HG02870 (cell line): Measurements from ENCODE around the gene ZBTB21.

Experiments
- ATAC-seq: cut with Tn5 transposase; IDR thresholded peaks from one replicate; pipeline ENCODE4 v1.9.1; 2021; ENCODE audit warnings: mild to moderate bottlenecking, moderate library complexity; ENCODE audit not compliant: unreplicated experiment

The ZBTB21 gene

DNA sequence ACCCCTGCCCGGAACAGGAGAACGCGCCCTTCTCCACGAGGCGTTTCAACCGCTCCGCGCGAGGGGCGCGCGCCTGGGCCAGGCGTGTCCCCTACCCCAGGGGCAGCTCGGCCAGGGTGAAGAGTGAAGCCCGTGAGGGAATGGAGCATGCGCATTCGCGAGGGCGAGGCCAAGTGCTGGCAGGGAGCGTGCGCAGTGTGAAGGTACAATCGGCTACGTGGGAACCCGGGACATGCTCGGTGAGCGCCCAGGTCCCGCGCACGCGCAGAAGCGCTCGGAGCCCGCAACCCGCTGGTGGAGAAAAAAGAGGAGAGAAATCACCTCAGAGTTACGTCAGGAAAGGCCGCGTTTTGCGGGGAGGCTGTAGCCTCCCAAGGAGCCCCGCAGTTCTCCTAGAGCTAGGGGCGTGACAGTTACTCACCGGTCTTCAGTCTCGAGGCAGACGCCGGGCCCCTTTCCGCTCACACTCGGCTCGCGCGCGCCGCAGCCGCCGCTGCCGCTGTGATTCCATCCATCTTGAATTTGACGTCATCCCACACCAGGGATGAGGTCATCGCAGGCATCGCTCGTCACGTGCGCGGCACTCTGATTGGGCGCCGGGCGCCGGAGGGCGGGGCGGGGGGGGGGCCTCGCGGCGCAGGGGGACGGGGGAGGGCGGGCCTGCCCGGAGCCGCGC, at the start of gene ZBTB21:
Gene ZBTB21 (minus strand): TSS at position 530 of the 676 bp plus-strand sequence. CDS start 16,265 bp downstream, outside the sequence.
- peak; percentile 73 for ATAC-seq

DNA sequence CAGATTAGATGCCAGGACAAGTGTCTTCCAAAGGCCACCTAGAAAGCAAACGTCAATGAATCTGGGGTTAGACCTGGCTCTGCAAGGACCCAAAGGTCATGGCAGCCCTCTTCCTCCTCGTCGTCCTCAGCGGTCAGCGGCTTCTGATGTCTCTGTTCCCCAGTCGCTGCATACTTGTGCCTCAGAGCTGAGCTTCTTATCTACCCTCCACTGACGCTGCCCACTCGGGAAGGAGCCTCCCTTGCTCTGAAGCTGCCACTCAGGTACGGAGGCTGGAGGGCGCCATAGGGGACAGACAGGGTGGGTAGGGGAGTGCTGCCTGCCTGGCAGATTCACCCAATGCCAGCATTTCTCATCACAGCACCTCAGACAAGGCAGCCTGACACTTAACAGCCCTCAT, 49.6 kb upstream of the ZBTB21 start:
- no peak for ATAC-seq

DNA sequence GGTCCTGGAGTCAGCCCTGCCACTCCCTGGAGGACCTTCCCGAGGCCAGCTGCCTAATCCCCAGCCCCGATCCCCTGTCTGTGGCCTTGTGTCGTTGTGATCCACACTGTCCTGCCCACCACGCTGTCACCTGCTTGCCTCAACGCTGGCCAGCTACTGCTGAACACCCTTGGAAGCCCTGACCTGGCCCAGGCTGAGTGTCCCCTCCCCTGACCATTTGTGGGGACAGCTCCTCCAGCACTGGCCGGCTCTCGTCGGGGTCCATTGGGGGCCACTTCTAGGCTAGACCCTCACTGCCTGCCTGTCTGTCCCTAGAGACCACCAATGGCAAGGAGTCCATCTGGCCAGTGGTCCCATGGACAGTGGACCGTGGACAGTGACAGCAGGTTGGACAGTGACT, 49.0 kb upstream of the ZBTB21 start:
- ATAC-seq = no peak

DNA sequence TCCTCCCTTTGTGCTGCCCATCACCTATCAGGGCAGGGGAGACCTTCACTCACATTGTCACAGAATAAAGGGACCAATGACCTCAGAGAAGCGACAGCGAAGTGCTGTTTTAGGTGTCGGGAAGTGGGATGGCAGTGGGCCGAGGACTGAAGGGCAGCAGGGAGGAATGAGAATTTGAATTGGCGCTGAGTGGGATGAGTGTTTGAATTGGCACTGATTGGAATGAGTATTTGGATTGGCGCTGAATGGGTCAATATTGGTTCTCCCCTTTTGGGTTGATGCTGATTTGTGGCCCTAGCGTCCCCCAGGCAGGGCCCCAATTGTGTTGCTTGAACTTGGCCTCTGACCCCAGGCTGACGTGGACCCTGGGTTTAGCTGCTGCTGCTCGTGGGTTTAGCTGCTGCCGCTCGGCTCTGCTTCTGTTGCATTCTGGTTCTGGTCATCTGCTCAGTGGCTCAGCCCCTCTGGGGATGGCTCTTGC, 48.5 kb upstream of the ZBTB21 start:
- no peak for ATAC-seq

DNA sequence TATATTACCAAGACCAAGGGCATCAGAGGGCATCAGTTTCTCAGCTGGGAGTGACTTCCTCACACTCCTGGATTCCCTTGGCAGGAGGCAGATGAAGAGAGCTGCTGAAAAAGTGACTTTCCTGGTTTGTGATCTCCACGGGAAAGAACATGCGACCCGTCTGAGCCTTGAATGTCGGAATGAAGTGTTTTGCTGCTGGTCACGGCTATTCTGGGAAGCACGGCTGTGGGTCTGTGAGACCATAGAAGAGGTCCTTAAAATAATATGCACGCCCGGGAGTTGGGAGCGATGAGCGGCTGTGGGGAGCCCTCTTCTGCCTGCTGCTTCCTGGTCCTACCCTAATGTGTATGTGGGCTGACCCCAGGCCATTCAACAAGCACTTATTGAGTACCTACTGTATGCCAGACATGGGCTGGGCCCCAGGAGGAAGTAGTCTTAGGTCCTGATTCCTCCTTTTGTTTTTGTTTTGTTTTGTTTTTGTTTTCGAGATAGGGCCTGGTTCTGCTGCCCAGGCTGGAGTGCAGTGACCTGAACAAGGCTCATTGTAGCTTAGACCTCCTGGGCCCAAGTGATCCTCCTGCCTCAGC, 47.8 kb upstream of the ZBTB21 start:
- no peak for ATAC-seq

DNA sequence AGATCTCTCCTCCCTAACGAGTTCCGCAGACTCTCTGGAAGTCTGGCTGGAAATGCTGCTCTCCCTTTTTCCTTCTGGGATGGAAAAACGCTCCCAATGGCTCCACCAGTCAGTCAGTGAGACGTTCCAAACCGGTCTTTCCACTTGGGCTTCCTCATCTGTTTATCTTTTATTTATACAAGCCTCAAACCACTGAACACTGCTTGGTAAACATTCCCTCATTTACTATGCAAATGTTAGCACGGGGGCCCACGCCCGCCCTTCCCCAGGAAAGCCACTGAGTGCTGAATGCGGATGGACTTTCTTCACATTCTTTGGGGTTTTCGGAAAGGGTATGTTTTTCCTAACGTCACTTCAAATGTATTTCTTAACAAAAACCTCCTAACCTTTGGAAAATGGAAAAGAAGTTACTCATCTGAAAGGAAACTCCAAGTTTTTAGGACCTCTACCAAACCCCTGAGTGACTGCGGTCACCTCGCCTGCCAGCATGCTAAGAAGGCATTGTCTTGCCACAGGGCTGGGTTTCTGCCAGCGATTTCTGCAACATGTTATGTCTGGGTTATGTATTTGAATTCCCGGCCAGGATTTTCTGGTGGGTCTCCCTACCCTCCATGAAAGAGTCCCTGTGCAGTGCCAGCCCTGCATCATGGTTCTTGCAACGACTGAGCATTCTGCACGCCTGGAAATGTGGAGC, 47.0 kb upstream of the ZBTB21 start:
- no peak for ATAC-seq

DNA sequence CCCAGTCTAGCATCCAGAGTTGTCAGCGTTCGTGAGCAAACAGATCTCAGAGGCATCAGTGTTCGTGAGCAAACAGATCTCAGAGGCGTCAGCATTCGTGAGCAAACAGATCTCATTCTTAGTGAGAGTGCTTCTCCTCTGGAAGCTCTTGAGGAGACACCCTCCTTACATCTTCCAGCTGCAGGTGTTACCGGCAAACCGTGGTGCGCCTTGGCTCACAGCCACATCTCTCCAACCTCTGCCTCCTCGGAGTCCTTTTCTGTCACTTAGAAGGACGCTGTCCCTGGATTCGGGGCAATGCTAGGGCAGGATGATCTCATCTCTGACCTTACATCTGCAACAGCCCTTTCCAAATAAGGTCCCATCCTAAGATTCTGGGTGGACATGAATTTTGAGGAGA, 46.3 kb upstream of the ZBTB21 start:
- no peak for ATAC-seq

DNA sequence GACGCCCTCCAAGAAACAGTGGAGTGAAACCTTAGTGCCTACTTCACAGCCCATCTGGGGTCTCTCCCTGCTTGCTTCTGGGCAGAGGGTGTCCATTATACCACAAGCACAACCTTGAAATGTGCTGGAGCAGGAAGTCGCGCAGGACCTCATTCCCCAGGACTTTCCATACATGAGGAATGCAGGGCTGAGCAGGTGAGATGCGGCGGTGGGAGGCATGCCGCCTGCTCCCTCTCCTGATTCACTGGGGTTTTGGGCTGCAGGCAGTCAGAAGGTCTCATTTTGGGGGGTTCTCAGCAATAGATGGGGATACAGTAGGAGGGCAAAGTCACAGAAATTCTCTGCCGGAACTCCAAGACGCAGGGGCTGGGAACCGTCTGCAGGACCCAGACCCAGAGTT, 45.3 kb upstream of the ZBTB21 start:
- no peak for ATAC-seq

DNA sequence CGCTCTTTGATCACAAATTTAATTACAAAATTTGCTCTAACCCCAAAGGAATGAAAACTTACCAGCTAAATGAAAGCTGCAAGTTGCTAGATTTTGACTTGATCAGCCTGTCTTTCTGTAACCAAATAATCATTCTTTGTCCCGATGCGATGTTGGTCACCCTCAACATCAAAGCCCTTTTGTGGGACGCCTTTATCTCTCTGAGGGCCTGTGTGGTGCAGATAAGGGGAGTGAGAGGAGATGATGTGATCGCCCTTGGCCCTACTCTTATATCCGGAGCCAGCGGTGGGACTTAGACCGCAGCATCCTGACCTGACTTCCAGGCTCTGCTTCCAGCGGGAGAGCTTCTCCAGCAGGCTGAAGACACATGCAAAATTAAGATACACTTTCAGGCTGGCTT, 41.6 kb upstream of the ZBTB21 start:
- ATAC-seq = no peak

DNA sequence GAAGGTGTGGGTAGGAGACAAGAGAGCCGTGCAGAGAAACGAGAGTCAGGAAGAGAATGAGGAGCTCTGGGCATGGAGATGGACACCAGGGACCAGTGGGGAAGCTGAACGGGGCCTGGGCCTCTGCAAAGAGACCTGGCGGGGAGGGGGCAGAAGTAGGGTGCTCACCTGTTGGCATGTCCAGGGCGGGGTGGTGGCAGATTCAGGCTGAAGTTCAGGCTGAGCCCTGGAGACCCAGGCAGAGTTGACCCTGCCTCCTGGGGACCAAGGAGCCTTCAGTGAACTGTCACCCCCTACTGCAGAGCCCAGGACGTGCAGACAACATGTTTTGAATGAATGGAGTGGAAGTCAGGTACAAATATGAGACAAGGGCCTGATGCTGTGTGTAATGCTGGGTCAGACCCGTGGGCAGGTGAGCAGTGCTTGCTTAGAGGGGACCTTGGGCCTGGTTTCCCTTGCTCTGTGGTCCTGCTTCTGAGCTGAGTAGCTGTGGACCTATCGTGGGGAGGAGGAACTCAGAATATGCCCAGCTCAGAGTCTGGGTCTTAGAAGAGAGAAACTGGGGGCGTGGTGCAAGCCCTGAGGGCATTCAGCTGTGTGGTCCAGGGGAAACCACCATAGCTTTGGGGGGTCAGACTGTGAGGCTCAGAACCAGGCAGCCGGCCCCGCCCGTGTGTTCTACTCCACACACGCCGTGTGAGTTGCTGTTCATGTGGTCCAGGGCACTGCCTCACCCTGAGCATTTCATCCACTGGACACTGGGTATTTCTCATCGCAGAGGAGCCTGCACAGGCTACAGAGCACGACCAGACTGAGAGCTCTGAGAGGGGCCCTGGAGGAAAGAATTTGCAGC, 39.6 kb upstream of the ZBTB21 start:
- no peak for ATAC-seq

DNA sequence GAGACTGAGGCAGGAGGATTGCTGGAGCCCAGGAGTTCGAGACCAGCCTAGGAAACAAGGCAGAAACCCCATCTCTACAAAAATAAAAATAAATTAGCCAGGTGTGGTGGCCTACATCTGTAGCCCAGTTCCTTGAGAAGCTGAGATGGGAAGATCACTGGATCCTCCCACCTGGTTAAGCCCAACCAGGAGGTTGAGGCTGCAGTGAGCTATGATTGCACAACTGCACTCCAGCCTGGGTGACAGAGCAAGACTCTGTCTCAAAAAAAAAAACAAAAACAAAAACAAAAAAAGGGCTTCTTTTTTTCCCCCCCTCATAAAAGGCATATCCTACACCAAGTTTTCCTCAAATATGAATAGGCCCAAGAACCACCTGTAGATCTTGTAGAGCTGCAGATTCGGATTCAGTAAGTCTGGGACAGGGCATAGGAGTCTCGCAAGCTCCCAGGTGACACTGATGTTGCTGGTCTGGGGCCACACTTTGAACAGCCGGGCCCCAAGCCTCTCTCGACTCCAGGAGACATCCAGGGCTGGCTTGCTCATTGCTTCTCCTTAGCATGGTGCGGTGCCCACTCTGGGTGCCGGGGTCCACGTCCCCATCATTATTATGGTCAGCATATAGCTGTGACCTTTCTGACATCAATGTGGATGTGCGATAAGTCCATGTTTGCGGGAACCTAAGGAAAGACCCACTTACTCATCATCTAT, 38.9 kb upstream of the ZBTB21 start:
- ATAC-seq = no peak

DNA sequence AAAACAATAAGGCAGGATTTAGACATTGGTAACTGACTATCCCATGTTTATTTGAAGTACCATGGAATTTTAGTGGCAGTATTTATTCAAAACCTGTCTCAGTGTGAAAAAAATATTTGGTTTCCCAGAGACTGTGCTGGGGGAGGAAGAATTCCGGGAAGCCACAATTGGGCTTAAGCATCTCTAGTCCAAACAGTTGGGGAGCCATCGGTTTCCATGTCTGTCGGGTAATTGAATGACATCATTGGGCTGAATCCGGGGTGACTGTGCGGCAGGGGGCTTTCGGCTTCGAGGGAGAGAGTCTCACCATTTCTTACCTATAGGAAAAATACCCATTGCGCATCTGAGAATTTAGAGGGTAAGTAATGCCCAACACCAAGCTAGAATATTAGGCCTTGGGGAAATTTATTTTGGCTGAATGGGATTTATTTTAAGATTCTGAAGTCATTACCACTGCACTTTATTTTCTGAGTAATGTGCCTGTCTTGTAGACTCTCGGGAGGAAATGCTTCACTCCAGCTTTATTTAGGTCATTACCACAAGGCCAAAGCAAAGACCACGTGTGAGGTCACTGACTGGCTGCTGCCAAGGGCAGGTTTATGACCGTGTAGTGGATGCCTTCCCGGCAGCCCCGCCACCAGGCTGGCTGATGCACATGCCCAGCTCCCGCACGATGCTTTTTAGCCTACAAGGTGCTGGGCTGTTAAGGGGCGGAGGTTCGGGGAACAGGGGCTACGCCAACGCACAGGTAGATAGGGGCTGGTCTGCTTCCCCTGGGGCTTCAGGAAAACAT, 37.9 kb upstream of the ZBTB21 start:
- ATAC-seq = no peak

DNA sequence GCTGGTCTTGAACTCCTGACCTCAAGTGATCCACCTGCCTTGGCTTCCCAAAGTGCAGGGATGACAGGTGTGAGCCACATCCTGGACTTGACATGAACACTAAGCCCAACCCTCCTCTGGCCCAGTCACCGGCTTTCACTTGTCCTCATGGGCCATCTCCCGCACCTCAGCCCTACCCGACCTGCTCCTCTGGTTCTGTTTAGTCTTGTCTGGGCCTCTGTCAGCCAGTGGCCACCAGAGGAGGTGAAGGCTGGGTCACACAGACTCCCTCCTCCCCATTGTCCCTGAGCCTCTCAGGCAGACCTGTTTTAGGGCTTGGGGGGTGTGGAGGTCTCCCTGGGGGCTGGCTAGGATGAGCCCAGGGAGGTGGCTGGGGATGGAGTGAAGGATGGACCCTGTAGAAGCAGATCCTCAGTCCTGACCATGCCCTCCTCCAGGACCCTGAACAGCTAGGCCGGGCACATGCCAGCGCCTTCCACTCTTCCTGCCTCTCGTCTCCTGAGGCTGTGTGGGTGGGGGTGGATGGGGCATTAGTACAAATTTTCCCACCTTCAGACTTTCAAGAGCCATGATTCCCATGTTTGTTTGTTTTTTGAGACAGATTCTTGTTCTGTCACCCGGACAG, 34.8 kb upstream of the ZBTB21 start:
- ATAC-seq = no peak

DNA sequence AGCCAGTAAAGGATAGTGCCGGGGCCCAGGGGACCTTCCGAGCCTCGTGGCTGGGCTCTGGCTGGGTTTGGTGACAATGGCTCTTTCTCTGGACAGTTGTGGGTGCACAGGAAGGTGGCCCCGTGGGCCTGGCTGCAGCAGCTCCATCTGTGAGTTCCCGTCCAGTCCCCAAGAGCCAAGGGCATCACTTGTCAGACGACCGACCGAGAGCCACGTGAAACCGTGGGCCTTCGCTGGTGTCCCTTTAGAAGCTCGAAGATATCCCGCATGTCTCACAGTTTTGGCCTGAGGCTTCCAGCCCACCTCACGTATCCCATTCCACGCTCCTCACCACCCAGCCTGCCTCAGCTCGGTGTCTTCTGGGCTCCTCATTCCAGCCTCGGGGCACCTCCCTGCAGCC, 33.8 kb upstream of the ZBTB21 start:
- no peak for ATAC-seq

DNA sequence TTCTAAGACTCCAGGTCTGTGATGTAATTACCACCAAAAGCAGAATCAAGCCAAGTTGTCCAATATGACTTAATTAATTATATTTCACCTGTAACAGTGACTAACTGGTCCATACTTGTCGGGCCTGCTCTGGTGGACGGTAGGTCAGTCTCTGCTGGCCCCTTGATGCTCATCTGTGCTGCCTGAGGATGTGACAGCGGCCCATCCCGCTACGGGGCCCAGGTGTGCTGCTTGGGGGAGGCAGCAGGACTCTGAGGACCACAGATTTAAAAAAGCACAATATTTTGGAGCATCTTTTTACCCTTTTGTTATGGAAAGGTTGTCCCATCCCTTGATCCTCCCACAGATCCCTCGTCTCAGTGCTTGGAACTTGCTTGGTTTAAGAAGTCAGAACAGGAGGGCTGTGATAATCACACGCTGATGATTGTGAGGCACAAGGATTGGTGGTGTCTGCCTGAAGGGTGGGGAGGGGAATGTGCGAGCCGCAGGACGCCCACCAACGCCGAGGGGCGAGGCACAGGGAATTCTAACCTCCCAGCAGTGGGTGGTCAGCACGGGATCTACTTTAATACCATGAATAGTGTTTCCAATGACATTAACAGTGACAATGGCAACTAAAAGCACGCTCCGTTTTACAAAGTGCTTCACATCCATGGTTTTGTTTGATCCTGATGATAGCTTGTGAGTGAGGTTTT, 33.2 kb upstream of the ZBTB21 start:
- no peak for ATAC-seq

DNA sequence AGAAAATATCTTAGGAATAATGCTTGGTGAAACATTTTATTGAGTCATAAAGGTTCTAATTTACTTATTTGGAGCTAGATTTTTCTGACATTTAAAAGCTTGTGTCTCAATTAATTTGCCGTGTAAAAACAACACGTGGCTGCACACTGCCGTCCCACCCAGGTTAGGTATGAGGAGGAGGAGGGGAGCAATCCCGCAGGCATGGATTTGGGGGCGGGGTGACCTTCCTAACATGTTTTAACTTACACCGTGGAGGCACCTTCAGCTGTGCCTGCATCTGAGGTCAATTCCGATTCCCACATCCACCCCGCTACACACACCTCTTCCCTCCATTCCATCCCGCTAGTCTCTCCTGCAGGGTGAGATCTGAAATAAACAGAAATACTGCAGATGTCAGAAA, 32.5 kb upstream of the ZBTB21 start:
- ATAC-seq = no peak

DNA sequence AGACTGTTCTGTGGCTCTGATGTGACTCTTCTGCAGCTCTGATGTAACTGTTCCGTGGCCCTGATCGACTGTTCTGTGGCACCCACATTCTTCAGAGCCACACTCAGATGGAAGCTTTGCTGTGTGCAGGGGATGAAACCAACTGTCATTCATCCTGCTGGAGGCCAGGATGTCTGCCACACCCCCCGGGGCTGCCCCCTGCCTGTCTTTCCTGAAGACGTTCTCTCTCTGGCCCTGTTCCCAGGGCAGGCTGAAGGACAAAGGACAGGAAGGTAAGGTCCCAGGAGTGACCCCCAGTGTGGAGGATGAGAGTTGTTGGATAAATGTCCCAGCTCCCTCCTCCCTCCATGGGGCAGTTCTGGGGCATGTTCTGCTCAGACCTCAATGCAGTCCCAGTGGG, 31.6 kb upstream of the ZBTB21 start:
- ATAC-seq = no peak

DNA sequence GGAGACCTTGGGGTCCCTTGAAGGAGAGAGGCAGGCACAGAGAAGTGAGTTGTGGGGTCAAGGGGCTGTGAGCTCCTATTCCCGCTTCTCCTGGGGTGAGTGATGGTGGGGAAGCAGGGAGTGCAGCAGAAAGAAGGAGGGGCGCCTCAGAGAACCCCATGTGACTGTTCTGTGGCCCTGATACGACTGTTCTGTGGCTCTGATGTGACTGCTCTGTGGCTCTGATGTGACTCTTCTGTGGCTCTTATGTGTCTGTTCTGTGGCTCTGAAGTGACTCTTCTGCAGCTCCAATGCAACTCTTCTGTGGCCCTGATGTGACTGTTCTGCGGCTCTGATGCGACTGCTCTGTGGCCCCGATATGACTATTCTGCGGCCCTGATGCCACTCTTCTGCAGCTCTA, 31.1 kb upstream of the ZBTB21 start:
- ATAC-seq = no peak
